SK-N-MC (cell line): ENCODE results near the gene AIFM1.

Source experiments
- DNase-seq: peaks from one replicate; pipeline ENCODE4 v3.0.0-alpha.2; 2011; ENCODE audit warnings: low read depth, low spot score
- H3K27ac ChIP-seq: fragments of 200-600 bp; sonication (generic); 2 replicates; pipeline ENCODE4 v1.5.1; 2016; ENCODE audit warnings: mixed run types
- H3K36me3 ChIP-seq: fragments of 200-600 bp; sonication (generic); 2 replicates; pipeline ENCODE4 v1.6.1; 2017; ENCODE audit warnings: antibody characterized with exemption, low read length, mixed read lengths; ENCODE audit not compliant: insufficient read depth
- H3K4me3 ChIP-seq: fragments of 200-600 bp; sonication (generic); 2 replicates; pipeline ENCODE4 v1.5.1; 2016
- H3K9ac ChIP-seq: fragments of 200-600 bp; sonication (generic); 2 replicates; pipeline ENCODE4 v1.8.0; 2017; ENCODE audit warnings: mixed run types, mixed read lengths; ENCODE audit not compliant: insufficient read length
- H3K9me3 ChIP-seq: fragments of 200-600 bp; sonication (generic); 2 replicates; pipeline ENCODE4 v1.6.1; 2017; ENCODE audit warnings: low read depth, mild to moderate bottlenecking, antibody characterized with exemption, low read length, moderate library complexity, mixed read lengths
- EZH2 ChIP-seq: fragments of 200-600 bp; sonication (generic); IDR thresholded peaks from one replicate; pipeline ENCODE4 v1.6.1; 2017; ENCODE audit warnings: antibody characterized with exemption
- FOXP2 ChIP-seq: optimal IDR thresholded peaks from 2 replicates; pipeline ENCODE3; 2011; ENCODE audit warnings: mild to moderate bottlenecking, moderate library complexity; ENCODE audit not compliant: insufficient read depth; ENCODE audit errors: extremely low read length, control extremely low read depth
- POLR2AphosphoS5 ChIP-seq: IDR thresholded peaks from 2 replicates; pipeline ENCODE4 v1.6.1; 2012; ENCODE audit warnings: mild to moderate bottlenecking, low read depth, low read length, borderline replicate concordance

AIFM1 gene

GRCh38 chrX:130173190-130173895 lies 7.7 kb upstream of the AIFM1 start:
- DNase-seq: no peak
- Histone ChIP-seq H3K9me3 (no peaks in the 10 kb centered on the region), H3K4me3 (peak overlapping the region; percentile 15; the same call in 1 of the 2 replicates), H3K36me3 (no peaks in the 10 kb centered on the region), H3K9ac (no peak overlapping the region), H3K27ac (peak overlapping the region; percentile 54; the same call in 1 of the 2 replicates)
- TF ChIP-seq POLR2AphosphoS5 (no peak), EZH2 (no peak), FOXP2 (no peak)

GRCh38 chrX:130172127-130172845 lies 6.6 kb upstream of the AIFM1 start:
- Histone ChIP-seq H3K36me3 (no peaks in the 10 kb centered on the region), H3K9ac (no peak overlapping the region), H3K4me3 (peak overlapping the region; percentile 69), H3K27ac (no peak overlapping the region), H3K9me3 (no peaks in the 10 kb centered on the region)
- no peak for DNase-seq
- TF ChIP-seq FOXP2 (no peak), POLR2AphosphoS5 (no peak), EZH2 (no peak)

- H3K9ac ChIP-seq: no peak within 1 kb of the TSS
- H3K27ac ChIP-seq: no peak within 1 kb of the TSS
- H3K36me3 ChIP-seq: no peaks in the 10 kb centered on the region
- peak within 1 kb of the TSS; percentile 69 for H3K4me3 ChIP-seq
- no peaks in the 10 kb centered on the region for H3K9me3 ChIP-seq
- no peak for DNase-seq
- TF ChIP-seq EZH2 (no peak), POLR2AphosphoS5 (no peak), FOXP2 (no peak)
Observed at GRCh38 chrX:130171446-130172126, 5.9 kb upstream of the AIFM1 start, which contains the start of gene RAB33A. RAB33A (plus strand) TSS chrX:130171962; CDS start chrX:130172063, 101 bp downstream.

- Histone ChIP-seq H3K36me3 (no peaks in the 10 kb centered on the region), H3K4me3 (peak overlapping the region; percentile 69), H3K9ac (no peak overlapping the region), H3K27ac (no peak overlapping the region), H3K9me3 (no peaks in the 10 kb centered on the region)
- DNase-seq: no peak
- TF ChIP-seq EZH2 (no peak), FOXP2 (no peak), POLR2AphosphoS5 (no peak)
Observed at GRCh38 chrX:130170752-130171445, 5.3 kb upstream of the AIFM1 start.

GRCh38 chrX:130167040-130167439 lies 1.4 kb upstream of the AIFM1 start:
- DNase-seq: no peak
- Histone ChIP-seq H3K36me3 (no peaks in the 10 kb centered on the region), H3K27ac (no peak overlapping the region), H3K9me3 (no peaks in the 10 kb centered on the region), H3K9ac (no peak overlapping the region), H3K4me3 (peak overlapping the region; percentile 92)
- TF ChIP-seq EZH2 (no peak), POLR2AphosphoS5 (no peak), FOXP2 (no peak)

GRCh38 chrX:130166503-130166777 lies 799 bp upstream of the AIFM1 start:
- Histone ChIP-seq H3K9me3 (no peaks in the 10 kb centered on the region), H3K36me3 (no peaks in the 10 kb centered on the region), H3K27ac (peak overlapping the region; percentile 55; the same call in 1 of the 2 replicates), H3K4me3 (peak overlapping the region; percentile 92), H3K9ac (peak overlapping the region; percentile 81)
- DNase-seq: no peak
- no peak for TF ChIP-seq EZH2
- TF ChIP-seq POLR2AphosphoS5: no peak
- no peak for TF ChIP-seq FOXP2

GRCh38 chrX:130165181-130165702 lies 399 bp downstream of the AIFM1 start:
- Histone ChIP-seq H3K9ac (peak overlapping the region; percentile 81), H3K9me3 (no peaks in the 10 kb centered on the region), H3K36me3 (no peaks in the 10 kb centered on the region), H3K27ac (peak overlapping the region; percentile 6; the same call in 1 of the 2 replicates), H3K4me3 (peak overlapping the region; percentile 92)
- no peak for DNase-seq
- TF ChIP-seq POLR2AphosphoS5 (no peak), EZH2 (no peak), FOXP2 (no peak)
